ENCODE measurements around the gene DNLZ.
"Not testable (repeated sequence)": the region's sequence is repeated elsewhere in the genome, so short reads cannot be mapped to it uniquely, and the experiment has no call there.

The DNLZ gene

DNA sequence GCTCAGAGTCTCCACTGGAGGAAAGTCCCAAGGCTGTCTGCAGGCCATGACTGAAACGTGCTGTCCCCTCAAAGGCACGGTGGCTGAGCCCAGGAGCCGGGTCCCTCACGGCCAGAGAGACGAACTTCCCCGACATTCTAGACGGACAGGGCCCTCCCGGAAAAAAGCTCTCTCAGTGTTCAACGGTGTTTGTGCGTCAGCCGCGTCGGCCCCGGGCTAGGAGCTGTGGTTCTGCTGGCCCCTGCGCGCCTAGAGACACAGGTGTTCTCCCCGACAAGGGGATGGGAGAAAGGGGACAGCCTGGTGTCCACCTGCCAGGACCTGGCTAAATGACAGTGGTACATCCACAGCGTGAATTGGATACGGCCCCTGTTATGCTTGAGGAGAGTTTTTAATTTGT is 42.0 kb downstream of the DNLZ start:
- H3K4me3 ChIP-seq (ENCODE audit: low read depth, low read length), result no peak overlapping the region
- DNase-seq (ENCODE audit: low read depth), result no peak
- TF ChIP-seq, protein P1, sequence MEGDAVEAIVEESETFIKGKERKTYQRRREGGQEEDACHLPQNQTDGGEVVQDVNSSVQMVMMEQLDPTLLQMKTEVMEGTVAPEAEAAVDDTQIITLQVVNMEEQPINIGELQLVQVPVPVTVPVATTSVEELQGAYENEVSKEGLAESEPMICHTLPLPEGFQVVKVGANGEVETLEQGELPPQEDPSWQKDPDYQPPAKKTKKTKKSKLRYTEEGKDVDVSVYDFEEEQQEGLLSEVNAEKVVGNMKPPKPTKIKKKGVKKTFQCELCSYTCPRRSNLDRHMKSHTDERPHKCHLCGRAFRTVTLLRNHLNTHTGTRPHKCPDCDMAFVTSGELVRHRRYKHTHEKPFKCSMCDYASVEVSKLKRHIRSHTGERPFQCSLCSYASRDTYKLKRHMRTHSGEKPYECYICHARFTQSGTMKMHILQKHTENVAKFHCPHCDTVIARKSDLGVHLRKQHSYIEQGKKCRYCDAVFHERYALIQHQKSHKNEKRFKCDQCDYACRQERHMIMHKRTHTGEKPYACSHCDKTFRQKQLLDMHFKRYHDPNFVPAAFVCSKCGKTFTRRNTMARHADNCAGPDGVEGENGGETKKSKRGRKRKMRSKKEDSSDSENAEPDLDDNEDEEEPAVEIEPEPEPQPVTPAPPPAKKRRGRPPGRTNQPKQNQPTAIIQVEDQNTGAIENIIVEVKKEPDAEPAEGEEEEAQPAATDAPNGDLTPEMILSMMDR (IDR thresholded peaks at IDR 0.05; ENCODE audit: control insufficient read depth, extremely low read depth, insufficient read depth), result no peak

DNA sequence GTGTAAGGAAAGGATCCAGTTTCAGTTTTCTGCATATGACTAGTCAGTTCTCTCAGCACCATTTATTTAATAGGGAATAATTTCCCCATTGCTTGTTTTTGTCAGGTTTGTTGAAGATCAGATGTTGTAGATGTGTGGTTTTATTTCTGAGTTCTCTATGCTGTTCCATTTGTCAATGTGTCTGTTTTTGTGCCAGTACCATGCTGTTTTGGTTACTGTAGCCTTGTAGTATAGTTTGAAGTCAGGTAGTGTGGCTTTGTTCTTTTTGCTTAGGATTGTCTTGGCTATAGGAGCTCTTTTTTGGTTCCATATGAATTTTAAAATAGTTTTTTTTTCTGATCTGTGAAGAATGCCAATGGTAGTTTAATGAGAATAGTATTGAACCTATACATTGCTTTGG is 42.6 kb downstream of the DNLZ start:
- H3K4me3 ChIP-seq (ENCODE audit: low read depth, low read length); DNase-seq (ENCODE audit: low read depth): not testable (repeated sequence)

- DNase-seq (ENCODE audit: low read depth); H3K4me3 ChIP-seq (ENCODE audit: low read depth, low read length): not testable (repeated sequence)
These were observed 43.6 kb downstream of the DNLZ start for GRCh38 chr9:136319955-136320354.

DNA sequence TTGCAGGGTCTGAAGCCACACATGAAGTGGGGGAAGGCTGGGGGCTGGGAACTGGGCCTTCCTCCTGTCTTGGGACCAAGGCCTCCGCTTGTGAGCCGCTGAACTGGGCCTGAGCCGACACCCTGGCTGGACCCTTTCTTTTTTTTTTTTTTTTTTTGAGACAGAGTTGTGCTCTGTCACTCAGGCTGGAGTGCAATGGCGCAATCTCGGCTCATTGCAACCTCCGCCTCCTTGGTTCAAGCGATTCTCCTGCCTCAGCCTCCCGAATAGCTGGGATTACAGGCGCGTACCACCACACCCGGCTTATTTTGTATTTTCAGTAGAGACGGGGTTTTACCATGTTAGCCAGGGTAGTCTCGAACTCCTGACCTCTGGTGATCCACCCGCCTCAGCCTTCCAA is 44.3 kb downstream of the DNLZ start:
- not testable (repeated sequence) for H3K4me3 ChIP-seq (ENCODE audit: low read depth, low read length); DNase-seq (ENCODE audit: low read depth)

DNA sequence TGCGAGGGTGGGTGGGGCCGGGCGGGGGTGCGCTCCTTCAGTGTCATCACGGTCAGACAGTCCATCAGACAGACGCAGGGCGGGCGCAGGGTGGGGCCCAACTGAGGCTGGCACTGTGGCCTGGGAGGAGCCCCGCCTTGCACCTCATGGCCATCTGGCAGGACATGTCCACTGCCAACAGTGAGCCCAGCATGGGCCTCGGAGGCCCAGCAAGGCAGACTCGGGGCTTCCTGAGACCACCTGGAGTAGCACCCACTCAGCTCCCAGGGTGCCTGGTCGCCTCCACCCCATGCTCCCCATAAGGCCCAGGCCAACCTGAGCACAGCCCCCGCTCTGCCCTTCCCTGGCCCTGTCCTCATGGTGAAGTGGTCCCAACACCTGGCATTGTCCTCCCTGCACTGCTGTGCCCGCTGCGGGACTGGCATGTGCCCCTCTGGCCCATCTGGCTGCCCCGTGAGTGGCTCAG is 44.7 kb downstream of the DNLZ start:
- H3K4me3 ChIP-seq (ENCODE audit: low read depth, low read length), result no peak overlapping the region
- TF ChIP-seq, protein P1 (IDR thresholded peaks at IDR 0.05; ENCODE audit: control insufficient read depth, extremely low read depth, insufficient read depth), result no peak
- DNase-seq (ENCODE audit: low read depth), result no peak

- TF ChIP-seq, protein P1 (IDR thresholded peaks at IDR 0.05; ENCODE audit: control insufficient read depth, extremely low read depth, insufficient read depth), result no peak
- no peak overlapping the region for H3K4me3 ChIP-seq (ENCODE audit: low read depth, low read length)
- no peak for DNase-seq (ENCODE audit: low read depth)
These were observed 45.3 kb downstream of the DNLZ start for GRCh38 chr9:136318111-136318775.

GRCh38 chr9:136317695-136318094 is 45.8 kb downstream of the DNLZ start:
- DNase-seq (ENCODE audit: low read depth), result no peak
- TF ChIP-seq, protein P1 (IDR thresholded peaks at IDR 0.05; ENCODE audit: control insufficient read depth, extremely low read depth, insufficient read depth), result no peak
- no peak overlapping the region for H3K4me3 ChIP-seq (ENCODE audit: low read depth, low read length)

DNA sequence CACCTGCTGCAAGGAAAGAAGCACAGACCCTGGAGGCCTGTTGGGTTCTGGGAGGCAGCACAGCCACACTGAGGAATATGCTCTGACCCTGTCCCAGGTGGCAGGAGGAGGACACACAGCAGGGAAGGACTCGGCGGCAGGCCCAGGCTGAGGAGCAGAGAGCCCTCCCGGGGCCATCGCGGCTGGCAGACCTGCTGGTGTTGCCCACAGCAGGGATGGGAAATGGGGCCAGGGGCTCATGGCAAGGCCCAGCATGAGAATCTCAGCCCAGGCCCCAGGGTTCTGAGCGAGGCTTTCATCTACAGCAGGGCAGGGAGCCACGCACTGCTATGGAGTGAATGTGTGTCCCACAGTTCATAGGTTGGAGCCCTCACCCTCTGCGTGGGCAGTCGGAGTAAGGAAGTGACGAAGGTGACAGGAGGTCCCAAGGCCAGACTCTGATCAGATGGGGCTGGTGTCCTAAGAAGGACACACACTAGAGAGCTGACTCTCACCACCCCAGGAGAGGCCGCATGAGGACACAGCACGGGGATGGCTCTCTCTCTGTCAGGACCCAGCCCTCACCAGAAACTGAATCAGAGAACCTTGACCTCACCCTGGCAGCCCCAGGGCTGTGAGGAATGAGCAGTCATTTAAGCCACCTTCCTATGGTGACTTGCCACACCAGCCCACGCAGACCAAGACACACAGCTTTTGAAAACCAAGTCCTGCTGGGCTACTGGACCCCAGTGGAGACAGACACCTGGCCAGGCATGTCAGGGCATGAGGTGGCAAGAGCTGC is 46.5 kb downstream of the DNLZ start:
- no peak overlapping the region for H3K4me3 ChIP-seq (ENCODE audit: low read depth, low read length)
- TF ChIP-seq, protein P1 (IDR thresholded peaks at IDR 0.05; ENCODE audit: control insufficient read depth, extremely low read depth, insufficient read depth), result no peak
- DNase-seq (ENCODE audit: low read depth), result no peak
